ENCODE data around the gene LYZL2. TPM values are rescaled to one million over a fixed set of nuclear protein-coding genes. Genes with fewer than 3 reads are reported as not detected.
A peak's percentile ranks its signal among the peaks of the same experiment; 100 is the strongest.
"Not testable (repeated sequence)": the region's sequence is repeated elsewhere in the genome, so short reads cannot be mapped to it uniquely, and the experiment has no call there.

The LYZL2 gene
- polyA plus RNA-seq, 4 donors = not detected

DNA sequence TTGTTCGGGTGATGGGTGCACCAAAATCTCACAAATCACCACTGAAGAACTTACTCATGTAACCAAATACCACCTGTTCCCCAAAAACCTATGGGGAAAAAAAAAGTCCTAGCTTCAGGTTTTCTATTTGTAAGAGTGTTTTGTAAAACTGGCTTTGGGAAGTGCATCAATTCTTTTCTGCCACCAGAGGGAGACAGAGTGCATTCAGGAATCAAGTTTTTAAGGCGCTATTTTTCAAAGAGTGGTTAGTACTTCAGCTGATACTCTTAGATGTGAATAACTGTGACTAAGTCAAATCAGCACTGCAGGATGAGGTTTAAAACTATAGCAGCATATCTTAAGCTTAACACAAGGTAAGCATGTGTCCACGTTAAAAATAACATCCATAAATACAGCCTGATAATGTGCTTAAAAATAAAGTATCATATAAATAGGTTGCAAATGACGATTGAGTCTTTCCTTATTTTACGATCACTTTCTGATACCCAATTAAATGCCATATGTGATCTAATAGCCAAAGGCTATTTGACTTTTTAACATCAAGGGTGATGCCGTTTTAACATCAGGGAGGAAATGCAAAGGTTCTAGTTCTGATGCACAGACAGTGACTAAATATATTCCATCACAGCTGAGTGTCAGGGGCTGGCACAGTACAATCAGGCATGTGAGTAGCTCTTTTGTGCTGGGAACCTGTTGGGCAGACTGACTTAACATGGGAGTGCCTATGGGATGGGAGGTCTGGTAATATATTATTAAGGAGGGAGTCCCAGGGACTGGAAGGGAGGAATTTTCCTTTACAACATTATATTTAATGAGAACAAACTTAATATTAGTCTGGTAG, 10.6 kb upstream of the LYZL2 start:
- DNase-seq (ENCODE audit: low read depth in 4 of 4, low spot score in 3 of 4) = peak; percentile 53 to 59 (median 55)

DNA sequence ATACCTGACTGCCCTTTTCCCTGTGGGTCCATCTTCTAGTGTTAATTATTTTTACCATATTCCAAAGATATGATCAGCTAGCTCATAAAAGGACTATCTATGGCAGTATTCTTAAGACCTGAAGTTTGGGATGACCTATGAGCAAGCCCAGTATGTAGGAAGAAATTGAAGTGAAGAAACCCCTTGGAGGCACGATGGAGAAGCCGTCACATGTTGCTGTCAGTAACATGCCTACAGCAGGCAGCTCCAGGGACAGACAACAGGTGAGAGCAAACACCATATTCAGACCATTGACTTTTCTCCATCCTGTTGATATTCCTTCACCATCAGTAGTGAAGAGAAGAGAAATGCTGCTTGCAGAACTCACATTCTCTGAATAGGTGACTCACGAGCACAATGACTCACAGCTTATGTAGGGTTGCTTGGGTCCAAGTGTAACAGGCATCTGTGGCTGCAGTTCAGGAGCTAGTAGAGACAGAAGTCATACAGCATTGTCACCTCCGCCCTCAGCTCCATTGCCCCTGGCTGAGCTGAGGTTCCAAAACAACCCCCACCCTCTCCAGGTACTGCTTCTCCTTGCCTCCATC, 8.4 kb upstream of the LYZL2 start:
- DNase-seq (ENCODE audit: low read depth in 4 of 4, low spot score in 3 of 4) = no peak

DNA sequence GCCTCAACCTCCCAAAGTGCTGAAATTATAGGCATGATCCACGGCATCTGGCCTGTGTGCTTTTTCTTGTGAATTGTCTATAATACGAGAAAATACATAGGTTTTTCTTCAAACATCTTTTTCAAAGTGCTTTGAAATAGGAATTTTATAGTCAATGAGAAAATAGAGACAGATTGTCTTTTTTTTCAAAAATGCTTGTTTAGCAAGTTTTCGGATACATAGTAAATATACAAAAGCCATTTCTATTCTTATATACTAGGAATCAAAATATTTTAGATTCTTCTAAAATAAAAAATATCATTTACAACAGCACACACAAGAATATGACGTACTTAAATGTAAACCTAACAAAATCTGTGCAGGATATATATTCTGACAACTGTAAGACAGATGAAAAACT, 1.6 kb upstream of the LYZL2 start:
- DNase-seq (ENCODE audit: low read depth in 4 of 4, low spot score in 3 of 4) = no peak

DNA sequence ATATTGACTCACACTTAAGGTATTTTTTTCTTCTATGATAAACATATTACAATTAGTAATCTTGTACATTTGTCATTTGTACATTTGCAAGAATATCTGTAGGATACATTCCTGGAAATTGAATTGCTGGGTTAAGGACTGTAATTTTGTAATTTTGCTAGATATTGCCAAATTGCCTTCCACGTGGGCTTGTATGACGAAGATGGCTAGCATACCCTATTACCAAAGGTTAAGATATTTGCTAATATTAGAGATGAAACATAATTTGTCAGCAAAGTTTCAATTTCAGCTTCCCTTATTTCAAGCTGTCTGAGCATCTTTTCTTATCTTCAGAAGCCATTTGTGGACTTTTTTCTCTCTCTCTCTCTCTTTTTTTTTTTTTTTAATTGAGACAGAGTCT, 1.0 kb upstream of the LYZL2 start:
- no peak for DNase-seq (ENCODE audit: low read depth in 4 of 4, low spot score in 3 of 4)

DNA sequence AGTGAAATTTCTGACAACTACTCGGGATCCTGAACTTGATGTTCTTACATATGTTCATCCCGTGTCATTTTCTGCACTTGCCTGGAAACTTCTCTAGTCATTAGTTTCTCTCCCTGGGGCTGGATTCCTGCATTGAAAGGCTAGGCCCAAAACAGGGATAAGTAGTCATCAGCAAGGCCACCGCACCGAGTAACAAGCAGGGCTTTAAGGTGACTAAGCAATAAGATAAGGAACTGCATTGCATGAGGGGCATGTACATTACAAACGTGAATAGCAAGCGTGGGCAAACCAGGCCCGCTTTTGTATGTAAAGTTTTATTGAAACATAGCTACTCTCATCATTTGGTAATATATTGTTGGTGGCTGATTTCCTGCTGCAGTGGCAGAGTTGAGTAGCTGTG, 977 bp downstream of the LYZL2 start:
- not testable (repeated sequence) for DNase-seq (ENCODE audit: low read depth in 4 of 4, low spot score in 3 of 4)

DNA sequence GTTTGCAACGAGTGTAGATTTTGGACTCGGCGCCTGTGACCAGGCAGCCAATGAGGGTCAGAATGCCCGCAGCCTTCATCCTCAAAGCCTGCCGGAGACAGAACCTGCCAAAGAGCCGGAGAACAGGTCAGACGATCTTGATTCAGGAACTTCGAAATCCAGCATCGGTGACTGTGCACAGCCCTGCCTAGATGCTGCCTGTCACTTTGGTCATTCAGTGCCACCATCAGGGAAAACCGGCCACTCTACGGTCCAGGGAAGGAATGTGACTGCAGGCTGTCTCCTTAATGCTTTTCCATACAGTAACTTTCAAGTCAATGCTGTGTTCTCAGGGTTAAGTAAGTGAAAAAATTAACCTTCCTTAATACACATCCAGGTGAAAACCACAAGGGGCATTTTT, 2.7 kb downstream of the LYZL2 start:
- DNase-seq (ENCODE audit: low read depth in 4 of 4, low spot score in 3 of 4) = not testable (repeated sequence)

DNA sequence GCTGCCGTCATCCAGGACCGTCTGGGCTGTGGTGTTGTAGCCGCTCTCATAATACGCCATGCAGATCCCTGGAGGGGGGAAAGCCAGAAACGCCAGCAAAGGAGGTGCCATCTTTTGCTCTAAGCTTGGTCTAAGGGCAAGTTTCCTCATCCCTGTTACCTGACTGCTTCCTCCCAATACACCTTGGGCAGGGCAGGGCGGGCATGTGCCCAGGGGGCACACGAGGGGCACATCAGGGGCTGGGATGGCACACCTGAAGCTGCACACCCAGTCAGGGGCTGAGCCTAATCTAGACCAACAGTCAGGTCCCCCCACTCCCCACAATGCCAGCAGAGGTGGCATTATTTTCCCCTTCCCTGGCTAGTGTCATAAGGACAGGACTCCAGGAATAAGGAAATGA, 3.4 kb downstream of the LYZL2 start:
- not testable (repeated sequence) for DNase-seq (ENCODE audit: low read depth in 4 of 4, low spot score in 3 of 4)

DNA sequence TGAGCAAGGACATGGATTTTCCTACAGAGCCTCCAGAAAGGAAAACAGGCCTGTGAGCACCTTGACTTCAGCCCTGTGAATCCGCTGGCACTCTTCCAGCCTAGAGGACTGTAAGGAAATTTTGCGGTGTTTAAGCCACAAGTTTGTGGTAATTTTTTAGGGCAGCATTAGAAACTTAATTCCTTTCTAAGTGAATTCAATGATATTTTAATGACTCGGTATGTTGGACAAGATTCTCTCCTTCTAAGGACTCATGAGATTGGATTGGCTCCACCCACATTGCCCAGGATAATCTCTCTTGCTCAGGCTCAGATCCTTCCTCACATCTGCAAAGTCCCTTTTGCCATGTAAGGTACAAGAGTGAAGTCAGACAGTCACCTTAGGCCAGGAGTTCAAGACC, 4.5 kb downstream of the LYZL2 start:
- no peak for DNase-seq (ENCODE audit: low read depth in 4 of 4, low spot score in 3 of 4)

DNA sequence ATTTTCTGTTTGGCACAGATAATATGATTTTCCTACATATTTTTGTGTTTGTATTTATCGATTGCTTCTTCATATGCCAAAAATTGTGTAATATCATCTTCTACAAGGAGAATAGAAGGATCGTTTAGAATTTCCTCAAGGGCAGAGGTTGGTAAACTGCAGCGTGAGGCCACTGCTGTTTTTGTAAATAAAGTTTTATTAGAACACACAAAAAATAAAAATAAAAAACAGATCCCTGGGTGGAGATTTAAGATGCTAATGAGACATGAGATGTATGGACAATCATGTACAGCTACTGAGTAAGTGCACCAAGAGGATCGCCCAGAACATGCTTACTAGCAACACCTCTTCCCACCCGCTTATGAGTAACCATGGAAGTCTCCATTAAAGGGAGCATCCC, 9.6 kb downstream of the LYZL2 start:
- no peak for DNase-seq (ENCODE audit: low read depth in 4 of 4, low spot score in 3 of 4)

DNA sequence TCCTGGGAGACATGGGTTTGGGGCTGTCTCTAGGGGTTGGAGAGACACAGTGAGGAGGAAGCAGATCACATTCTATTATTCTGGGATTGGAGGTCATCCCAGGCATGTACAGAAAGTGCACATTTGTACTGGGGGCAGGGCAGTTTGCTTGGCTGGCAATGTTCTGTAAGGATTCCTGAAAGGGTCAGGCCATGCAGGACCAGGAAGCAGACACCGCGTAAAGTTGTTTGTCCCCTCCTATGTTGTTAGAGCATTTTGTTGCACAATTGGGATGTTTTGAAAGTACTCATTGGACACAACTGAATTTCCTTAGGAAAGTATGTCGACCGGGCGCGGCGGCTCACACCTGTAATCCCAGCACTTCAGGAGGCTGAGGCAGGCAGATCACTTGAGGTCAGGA, 12.5 kb downstream of the LYZL2 start:
- no peak for DNase-seq (ENCODE audit: low read depth in 4 of 4, low spot score in 3 of 4)

DNA sequence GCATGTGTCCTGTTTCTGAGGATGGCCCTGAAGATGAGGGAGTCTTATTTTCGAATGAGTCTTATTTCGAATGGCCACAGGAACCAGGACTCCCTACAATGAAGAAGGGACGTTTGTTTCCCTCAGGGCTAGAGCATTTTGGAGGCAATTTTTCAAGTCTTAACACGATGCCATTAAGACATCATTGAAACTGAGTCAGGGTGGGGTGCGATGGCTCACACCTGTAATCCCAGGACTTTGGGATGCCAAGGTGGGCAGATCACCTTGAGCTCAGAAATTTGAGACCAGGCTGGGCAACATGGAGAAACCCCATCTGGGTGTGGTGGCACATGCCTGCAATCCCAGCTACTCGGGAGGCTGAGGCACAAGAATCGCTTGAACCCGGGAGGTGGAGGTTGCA, 18.5 kb downstream of the LYZL2 start:
- DNase-seq (ENCODE audit: low read depth in 4 of 4, low spot score in 3 of 4) = not testable (repeated sequence)

DNA sequence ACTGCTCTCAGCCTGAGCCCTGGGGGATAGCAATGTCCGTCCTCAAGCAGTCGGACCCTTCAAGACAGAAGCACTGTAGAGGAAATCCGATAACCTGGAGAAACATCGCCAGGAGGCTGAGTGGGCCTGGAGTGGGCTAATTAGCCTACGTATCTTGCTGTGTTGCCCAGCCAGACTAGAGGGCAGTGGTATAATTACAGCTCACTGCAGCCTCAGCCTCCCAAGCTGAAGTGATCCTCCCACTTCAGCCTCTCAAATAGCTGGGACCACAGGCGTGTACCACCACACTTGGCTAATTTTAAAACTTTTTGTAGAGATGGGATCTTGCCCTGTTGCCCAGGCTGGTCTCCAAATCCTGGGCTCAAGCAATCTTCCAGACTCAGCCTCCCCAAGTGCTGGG, 21.7 kb downstream of the LYZL2 start:
- no peak for DNase-seq (ENCODE audit: low read depth in 4 of 4, low spot score in 3 of 4)

DNA sequence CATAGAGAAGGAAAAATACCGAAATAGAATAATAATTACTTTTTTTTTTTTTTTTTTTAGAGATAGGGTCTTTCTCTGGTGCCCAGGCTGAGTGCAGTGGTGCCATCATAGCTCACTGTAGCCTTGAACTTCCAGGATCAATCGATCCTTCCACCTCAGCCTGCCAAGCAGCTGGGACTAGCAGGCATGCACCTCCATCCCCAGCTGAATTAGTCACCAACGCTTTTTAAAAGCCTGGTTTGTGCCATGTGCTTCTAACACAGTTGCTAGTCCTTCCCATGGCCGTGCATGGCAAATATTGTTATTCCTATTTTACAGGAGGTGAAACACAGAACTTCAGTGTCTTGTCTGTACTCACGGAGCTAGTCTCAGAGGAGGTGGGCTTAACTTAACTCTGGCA, 23.2 kb downstream of the LYZL2 start:
- no peak for DNase-seq (ENCODE audit: low read depth in 4 of 4, low spot score in 3 of 4)

DNA sequence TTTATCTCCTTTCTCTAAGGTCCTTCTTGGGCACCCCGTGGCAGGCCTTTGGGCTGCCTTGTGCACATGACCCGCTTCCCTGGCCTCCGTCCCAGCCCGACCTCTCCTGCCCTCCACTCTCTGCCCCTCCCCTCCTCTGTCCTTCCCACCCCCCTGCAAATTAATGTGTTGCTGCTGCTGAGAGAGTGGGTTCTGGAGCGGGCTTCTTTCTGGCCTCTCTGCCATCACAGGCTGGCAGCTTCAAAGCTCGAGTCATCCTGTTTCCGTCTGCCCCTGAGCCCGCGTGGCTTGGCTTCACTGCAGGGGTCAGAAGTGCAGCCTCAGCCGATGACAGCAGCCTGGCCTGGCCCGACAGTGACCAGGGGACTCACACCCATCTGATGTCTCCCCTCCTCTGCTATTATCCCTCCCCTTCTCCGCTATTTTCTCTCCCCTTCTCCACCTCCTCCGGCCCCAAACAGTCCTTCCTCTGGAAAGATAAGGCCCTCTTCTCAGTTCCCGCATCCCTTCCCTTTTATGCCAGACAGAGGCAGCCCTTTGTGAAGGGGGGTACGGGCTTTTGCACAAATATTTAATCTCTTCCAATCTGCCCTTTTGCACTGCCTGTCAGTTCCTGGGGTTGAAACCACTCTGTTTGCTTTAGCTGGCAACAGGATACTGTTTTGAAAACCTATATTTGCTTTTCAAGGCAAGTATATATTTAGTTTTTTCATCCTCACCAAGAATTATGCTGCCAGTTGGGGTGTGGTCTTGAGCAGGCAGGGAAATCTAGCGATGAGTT, 24.0 kb downstream of the LYZL2 start:
- DNase-seq (ENCODE audit: low read depth in 4 of 4, low spot score in 3 of 4) = not testable (repeated sequence)

DNA sequence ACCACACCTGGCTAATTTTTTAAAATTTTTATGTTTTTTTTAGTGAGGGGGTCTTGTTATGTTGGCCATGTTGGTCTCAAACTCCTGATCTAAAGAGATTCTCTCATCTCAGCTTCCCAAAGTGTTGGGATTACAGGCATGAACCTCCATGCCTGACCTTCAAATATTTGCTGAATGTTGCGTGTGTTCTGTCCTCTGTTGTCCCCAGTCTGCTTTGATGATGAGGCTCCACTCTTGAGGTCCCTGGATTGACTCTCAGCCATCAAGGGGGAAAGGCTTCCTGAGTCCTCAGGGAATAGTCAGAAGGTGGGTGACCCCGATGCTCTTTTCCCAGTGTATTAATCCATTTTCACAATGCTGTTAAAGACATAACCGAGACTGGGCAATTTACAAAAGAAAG, 26.0 kb downstream of the LYZL2 start:
- DNase-seq (ENCODE audit: low read depth in 4 of 4, low spot score in 3 of 4) = no peak

DNA sequence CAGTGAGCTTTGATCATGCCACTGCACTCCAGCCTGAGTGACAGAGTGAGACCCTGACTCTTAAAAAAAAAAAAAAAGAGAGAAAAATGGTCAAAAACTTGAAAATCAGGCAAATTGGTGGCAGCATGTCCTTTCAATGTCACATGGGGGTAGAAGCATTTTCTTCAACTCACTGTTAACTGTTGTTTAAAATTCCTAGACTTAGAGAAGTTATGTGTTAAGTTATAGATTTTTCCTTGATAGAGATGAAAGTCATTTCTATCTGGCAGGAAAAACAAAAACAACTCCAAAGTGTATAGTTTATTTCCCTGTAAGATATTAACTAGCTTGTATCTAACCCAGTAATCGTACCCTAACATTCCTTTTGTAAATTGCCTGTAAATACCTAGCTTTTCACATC, 26.8 kb downstream of the LYZL2 start:
- no peak for DNase-seq (ENCODE audit: low read depth in 4 of 4, low spot score in 3 of 4)

DNA sequence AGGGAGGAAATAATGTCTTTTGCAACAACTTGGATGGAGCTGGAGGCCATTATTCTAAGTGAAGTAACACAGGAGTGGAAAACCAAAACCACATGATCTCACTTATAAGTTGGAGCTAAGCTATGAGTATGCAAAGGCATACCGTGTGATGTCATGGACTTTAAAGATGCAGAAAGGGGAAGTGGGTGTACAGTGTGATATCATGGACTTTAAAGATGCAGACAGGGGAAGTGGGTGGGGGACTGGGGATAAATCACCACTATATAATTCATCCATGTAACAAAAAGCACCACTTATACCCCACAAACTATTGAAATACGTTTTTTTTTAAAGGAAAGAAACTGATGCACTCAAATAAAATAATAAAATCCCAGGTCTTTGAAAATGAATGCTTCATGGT, 29.5 kb downstream of the LYZL2 start:
- no peak for DNase-seq (ENCODE audit: low read depth in 4 of 4, low spot score in 3 of 4)

DNA sequence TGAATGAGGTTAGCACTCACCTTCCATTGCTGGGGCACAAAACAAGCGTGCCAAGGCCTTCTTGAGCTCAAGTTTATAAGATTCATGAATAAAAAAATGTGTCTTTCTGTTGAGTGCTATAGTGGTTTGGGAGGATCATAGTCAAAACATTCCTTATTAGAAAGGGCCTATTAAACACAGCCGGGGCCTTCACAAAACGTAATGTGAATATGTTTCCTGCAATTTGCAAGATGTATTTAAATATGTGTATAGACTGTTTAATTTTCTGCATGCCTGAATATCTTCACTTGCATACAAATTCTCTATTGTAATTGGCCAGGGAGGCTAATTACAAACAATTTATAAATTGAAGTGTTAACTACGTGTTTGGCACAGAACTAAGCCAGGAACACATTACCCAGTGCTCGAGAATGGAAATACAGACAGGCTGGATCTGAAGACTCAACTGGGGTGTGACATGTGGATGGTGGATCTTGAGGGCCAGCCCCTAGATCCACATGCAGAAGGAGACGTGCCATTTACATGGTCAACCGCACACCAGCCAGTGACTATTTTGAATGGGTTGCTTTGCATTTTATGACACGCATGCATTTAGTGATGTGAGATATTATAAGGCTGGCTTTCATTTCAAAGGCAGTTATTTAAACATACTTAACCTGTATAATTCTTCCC, 31.3 kb downstream of the LYZL2 start:
- no peak for DNase-seq (ENCODE audit: low read depth in 4 of 4, low spot score in 3 of 4)

DNA sequence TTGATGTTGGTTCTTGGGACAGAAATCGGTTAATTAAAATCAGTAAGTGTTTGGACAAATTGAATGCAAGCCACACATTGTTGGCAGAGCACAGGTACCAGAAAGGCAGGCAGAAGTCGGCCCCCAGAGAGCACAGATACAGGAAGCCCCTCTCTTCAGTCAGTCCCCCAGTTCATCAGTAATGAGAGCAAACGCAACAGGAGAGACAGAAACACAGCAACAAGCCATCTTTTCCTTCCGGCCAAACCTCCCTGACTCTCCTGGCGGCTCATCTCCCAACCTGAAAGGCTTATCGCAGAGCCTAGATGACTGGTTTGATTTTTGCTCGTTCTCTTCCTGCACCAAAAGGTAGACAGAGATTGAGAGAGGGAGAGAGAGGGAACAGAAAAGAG, 32.1 kb downstream of the LYZL2 start:
- DNase-seq (ENCODE audit: low read depth in 4 of 4, low spot score in 3 of 4) = not testable (repeated sequence)

DNA sequence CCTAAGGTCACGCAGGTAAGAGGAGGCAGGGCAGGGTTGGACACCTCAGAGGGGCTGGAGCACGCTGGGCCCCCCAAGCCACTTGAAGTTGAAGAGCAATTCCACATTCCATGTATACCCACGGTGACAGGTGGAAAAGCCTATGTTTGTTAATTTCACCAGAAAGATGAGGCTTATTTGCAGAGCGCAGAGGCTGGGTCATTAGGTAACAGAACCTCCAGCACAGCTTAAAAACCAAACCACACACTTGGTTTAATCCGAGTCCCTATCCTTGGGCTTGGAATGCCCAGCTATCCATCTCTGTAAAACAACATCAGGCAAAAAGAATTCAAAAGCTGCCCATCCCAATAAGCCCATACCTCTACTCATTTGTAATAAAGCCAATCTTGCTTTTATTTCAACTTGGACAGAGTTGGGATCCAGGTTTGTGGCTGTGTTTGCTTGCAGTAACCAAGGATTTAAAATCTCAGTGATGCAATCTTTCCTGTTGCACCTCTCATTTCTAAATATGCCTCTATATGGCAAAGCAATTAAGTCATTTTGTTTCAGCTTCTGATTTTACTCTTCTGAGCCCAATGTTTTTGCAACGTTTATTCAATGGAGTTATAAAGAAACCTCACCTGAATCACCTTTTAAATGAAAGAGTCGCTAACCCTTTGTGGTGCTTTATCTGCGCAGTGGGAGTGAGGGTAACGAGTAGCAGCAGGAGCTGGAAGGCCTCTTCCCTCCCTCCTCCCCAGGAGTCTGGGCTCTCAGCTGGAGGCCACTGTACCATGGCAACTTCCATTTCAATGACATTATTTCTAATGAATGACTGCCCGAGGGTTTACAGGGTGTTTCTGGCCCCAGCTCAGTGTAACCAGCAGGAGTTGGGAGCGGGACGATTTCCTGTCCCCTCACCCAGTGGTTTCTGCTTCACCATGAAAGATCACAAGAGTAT, 32.8 kb downstream of the LYZL2 start:
- DNase-seq (ENCODE audit: low read depth in 4 of 4, low spot score in 3 of 4) = peak in 1 of 4 donors; percentile 12
